Measurements from ENCODE around the gene TSTD1. TPM values are rescaled to one million over a fixed set of nuclear protein-coding genes. Genes with fewer than 3 reads are reported as not detected.
A peak's percentile ranks its signal among the peaks of the same experiment; 100 is the strongest.

Gene TSTD1
- total and polyA plus RNA-seq, 4 experiments from 2014 or later = 92.0 to 411 (median 179) TPM

DNA sequence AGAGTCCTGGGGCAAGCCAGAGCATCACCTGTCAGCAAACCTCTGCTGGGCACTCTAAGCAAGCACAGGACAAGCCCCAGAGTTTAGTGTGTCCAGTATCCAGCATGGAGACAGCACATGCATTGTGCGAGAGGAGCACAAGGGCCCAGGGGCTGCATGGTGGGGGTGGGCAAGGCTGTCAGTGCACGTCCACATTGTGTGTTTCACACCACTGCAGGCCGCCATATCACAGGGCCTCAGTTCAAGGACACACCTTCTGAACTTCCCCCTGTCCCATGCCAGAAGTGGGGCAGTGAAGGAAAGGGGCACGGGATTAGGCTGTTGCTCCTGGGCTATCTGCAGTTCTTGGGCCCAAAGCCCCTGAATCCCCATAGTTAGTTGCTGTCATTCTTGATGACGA, 782 bp upstream of the TSTD1 start:
- Mint-ChIP-seq H3K9me3 (peaks cover 0 to 3% (median 0%) of the 10 kb centered on the region in 8 donors), H3K27me3 (no peaks in the 10 kb centered on the region), H3K4me1 (peaks cover 30 to 63% (median 45%) of the 10 kb centered on the region in 4 donors), H3K36me3 (peaks cover 23 to 45% of the 10 kb centered on the region in 2 donors), H3K4me3 (peak overlapping the region in 7 of 8 donors; percentile 53 to 90 (median 79)), H3K27ac (peak overlapping the region; percentile 65 to 96 (median 90))
- Histone ChIP-seq H3K9me3 (ENCODE audit: control insufficient read depth in 1 of 2, low read length in 2 of 2) (no peaks in the 10 kb centered on the region), H3K4me1 (ENCODE audit: insufficient read depth, low read length) (peaks cover 54% of the 10 kb centered on the region), H3K27me3 (ENCODE audit: insufficient read depth, low read length) (no peaks in the 10 kb centered on the region), H3K36me3 (ENCODE audit: insufficient read depth, low read length) (peaks cover 40% of the 10 kb centered on the region), H3K27ac (ENCODE audit: low read depth, low read length) (peak overlapping the region; percentile 83), H3K4me3 (ENCODE audit: low read length in 2 of 2) (no peak overlapping the region)
- ChIA-PET CTCF (ENCODE audit: partially characterized antibody) (interaction anchor here (0.9 to 10.7 kb wide), 9 partner anchors 20 to 101 kb away, joined by 3 to 171 read pairs (median 5); partner anchors contain the start of genes ARHGAP30, F11R and KLHDC9), POLR2A (ENCODE audit: partially characterized antibody) (interaction anchor here (0.6 to 21.2 kb wide), 11 partner anchors 8 to 330 kb away, joined by 3 to 602 read pairs (median 13); partner anchors contain the start of genes ARHGAP30, DEDD, F11R and KLHDC9)
- no peak for DNase-seq
- intact Hi-C loops (cut with micrococcal nuclease) = loop anchor here (5.0 kb wide), 1 partner anchor 42 kb away; no protein-coding TSS in a partner anchor

DNA sequence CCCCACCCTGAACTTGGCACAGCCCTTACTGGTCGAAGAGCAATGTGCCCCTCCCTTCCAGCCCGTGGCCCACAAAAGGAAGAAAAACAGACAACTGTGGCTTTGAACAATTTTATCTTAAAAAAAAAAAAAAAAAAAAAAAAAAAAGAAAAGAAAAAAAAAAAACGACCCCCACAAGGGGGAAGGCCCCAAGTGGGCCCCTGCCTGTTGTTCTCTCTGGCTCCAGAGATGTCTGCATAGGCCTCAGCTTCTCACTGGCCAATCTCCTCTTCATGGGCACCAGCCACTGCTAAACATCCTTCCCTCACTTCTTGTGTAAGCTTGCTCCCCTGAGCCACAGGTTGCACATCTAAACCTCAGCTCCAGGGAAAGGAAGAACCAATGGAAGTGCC, 386 bp upstream of the TSTD1 start:
- intact Hi-C loops (cut with micrococcal nuclease) = loop anchor here (5.0 kb wide), 1 partner anchor 42 kb away; no protein-coding TSS in a partner anchor
- H3K4me1 Mint-ChIP-seq = peaks cover 26 to 59% (median 41%) of the 10 kb centered on the region in 4 donors
- H3K9me3 ChIP-seq (ENCODE audit: control insufficient read depth in 1 of 2, low read length in 2 of 2) = no peaks in the 10 kb centered on the region

DNA sequence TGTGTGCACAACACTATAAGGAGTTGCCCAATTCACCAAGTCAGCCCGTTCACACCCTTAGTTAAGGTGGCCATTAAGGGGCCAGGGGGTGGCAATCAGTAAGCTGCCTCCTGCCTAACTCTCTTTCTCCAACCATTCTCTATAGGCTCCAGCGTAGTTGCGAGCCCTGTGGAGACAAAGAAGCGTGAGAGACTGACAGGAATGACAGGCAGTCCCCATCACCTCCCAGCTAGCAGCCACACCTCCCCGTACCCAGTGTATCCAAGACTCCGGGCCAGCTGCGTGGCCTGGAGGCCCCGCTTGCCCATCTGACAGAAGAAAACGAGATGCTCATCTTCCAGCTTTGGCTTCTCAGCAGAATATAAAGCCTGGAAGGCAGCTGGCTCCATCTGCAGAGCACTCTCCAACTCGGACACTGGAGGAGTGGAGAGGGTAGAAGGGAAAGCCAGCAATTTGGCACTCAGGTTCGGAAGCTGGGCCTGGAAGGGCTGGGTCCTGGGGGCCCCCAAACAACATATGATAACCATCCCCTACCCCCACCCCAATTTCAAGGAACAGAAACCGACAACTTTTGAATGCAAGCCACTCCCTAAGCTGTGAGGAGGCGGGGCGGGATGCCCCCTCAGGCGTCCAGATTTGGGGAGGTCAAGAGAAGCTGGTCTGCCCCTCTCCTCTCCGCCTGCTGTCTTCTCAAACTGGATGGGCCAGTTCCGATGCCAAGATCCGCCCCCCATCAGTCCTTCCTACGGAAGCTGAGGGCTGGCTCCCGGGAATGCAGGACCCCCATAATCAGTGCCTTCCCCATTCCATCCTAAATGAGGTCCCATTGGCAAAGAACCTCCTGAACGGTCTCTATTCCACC, 872 bp downstream of the TSTD1 start:
- Mint-ChIP-seq H3K9me3 (peaks cover 0 to 3% (median 0%) of the 10 kb centered on the region in 8 donors), H3K36me3 (peaks cover 22 to 39% of the 10 kb centered on the region in 2 donors), H3K27me3 (no peaks in the 10 kb centered on the region), H3K27ac (peak overlapping the region; percentile 89 to 99 (median 97)), H3K4me3 (peak overlapping the region; percentile 87 to 95 (median 91)), H3K4me1 (peaks cover 26 to 53% (median 35%) of the 10 kb centered on the region in 4 donors)
- DNase-seq = no peak
- Histone ChIP-seq H3K27me3 (ENCODE audit: insufficient read depth, low read length) (no peaks in the 10 kb centered on the region), H3K27ac (ENCODE audit: low read depth, low read length) (peak overlapping the region; percentile 83), H3K4me1 (ENCODE audit: insufficient read depth, low read length) (peaks cover 41% of the 10 kb centered on the region), H3K9me3 (ENCODE audit: control insufficient read depth in 1 of 2, low read length in 2 of 2) (no peaks in the 10 kb centered on the region), H3K36me3 (ENCODE audit: insufficient read depth, low read length) (peaks cover 35% of the 10 kb centered on the region), H3K4me3 (ENCODE audit: low read length in 2 of 2) (peak overlapping the region; percentile 65 to 96)
- intact Hi-C loops (cut with micrococcal nuclease) = loop anchor here (1.0 to 5.0 kb wide), 2 partner anchors 17 to 41 kb away; partner anchors contain the start of gene F11R
- ChIA-PET POLR2A (ENCODE audit: partially characterized antibody) (interaction anchor here (1.0 to 21.2 kb wide), 14 partner anchors 10 to 409 kb away, joined by 3 to 602 read pairs (median 6); partner anchors contain the start of genes ARHGAP30, DEDD, F11R and KLHDC9), CTCF (ENCODE audit: partially characterized antibody) (interaction anchor here (1.0 to 10.7 kb wide), 9 partner anchors 18 to 253 kb away, joined by 3 to 171 read pairs (median 3); partner anchors contain the start of genes ARHGAP30, F11R, KLHDC9 and NIT1)

More for the DNA sequence above, 386 bp upstream of the TSTD1 start:
- no peak for DNase-seq
- Mint-ChIP-seq H3K4me3 (peak overlapping the region; percentile 87 to 95 (median 91)), H3K9me3 (peaks cover 0 to 3% (median 0%) of the 10 kb centered on the region in 8 donors), H3K36me3 (peaks cover 23 to 41% of the 10 kb centered on the region in 2 donors), H3K27me3 (no peaks in the 10 kb centered on the region), H3K27ac (peak overlapping the region; percentile 89 to 99 (median 97))
- CTCF ChIA-PET (ENCODE audit: partially characterized antibody) = interaction anchor here (0.7 to 10.7 kb wide), 9 partner anchors 20 to 102 kb away, joined by 3 to 171 read pairs (median 3); partner anchors contain the start of genes ARHGAP30, F11R, KLHDC9 and NIT1
- Histone ChIP-seq H3K27ac (ENCODE audit: low read depth, low read length) (peak overlapping the region; percentile 83), H3K4me1 (ENCODE audit: insufficient read depth, low read length) (peaks cover 50% of the 10 kb centered on the region), H3K27me3 (ENCODE audit: insufficient read depth, low read length) (no peaks in the 10 kb centered on the region), H3K36me3 (ENCODE audit: insufficient read depth, low read length) (peaks cover 40% of the 10 kb centered on the region), H3K4me3 (ENCODE audit: low read length in 2 of 2) (peak overlapping the region; percentile 65 to 96)
- POLR2A ChIA-PET (ENCODE audit: partially characterized antibody) = interaction anchor here (0.6 to 21.2 kb wide), 15 partner anchors 9 to 411 kb away, joined by 3 to 602 read pairs (median 5); partner anchors contain the start of genes ARHGAP30, DEDD, F11R and KLHDC9

GRCh38 chr1:161033751-161034150, 5.0 kb downstream of the TSTD1 start:
- Histone ChIP-seq H3K9me3 (ENCODE audit: control insufficient read depth in 1 of 2, low read length in 2 of 2) (no peaks in the 10 kb centered on the region), H3K36me3 (ENCODE audit: insufficient read depth, low read length) (no peaks in the 10 kb centered on the region), H3K27me3 (ENCODE audit: insufficient read depth, low read length) (no peaks in the 10 kb centered on the region), H3K4me1 (ENCODE audit: insufficient read depth, low read length) (peaks cover 13% of the 10 kb centered on the region), H3K27ac (ENCODE audit: low read depth, low read length) (no peak overlapping the region), H3K4me3 (ENCODE audit: low read length in 2 of 2) (no peak overlapping the region)
- DNase-seq = no peak
- ChIA-PET CTCF (ENCODE audit: partially characterized antibody) (interaction anchor here (1.2 kb wide), 1 partner anchor 36 kb away, joined by 4 read pairs; no protein-coding TSS in a partner anchor), POLR2A (ENCODE audit: partially characterized antibody) (interaction anchor here (1.0 to 4.6 kb wide), 2 partner anchors 12 to 20 kb away, joined by 3 to 18 read pairs; partner anchors contain the start of gene USF1)
- Mint-ChIP-seq H3K27me3 (no peaks in the 10 kb centered on the region), H3K9me3 (peaks cover 0 to under 1% (median 0%) of the 10 kb centered on the region in 8 donors), H3K27ac (no peak overlapping the region), H3K4me3 (no peak overlapping the region), H3K4me1 (peaks cover 10 to 30% (median 16%) of the 10 kb centered on the region in 4 donors), H3K36me3 (peaks cover under 1 to 2% of the 10 kb centered on the region in 2 donors)
- intact Hi-C loops (cut with micrococcal nuclease) = no loop called here

- Mint-ChIP-seq H3K9me3 (no peaks in the 10 kb centered on the region), H3K27ac (no peak overlapping the region), H3K27me3 (no peaks in the 10 kb centered on the region), H3K36me3 (no peaks in the 10 kb centered on the region), H3K4me3 (no peak overlapping the region), H3K4me1 (peaks cover 5 to 17% (median 9%) of the 10 kb centered on the region in 4 donors)
- Histone ChIP-seq H3K4me3 (ENCODE audit: low read length in 2 of 2) (no peak overlapping the region), H3K9me3 (ENCODE audit: control insufficient read depth in 1 of 2, low read length in 2 of 2) (no peaks in the 10 kb centered on the region), H3K27ac (ENCODE audit: low read depth, low read length) (no peak overlapping the region), H3K27me3 (ENCODE audit: insufficient read depth, low read length) (no peaks in the 10 kb centered on the region), H3K36me3 (ENCODE audit: insufficient read depth, low read length) (no peaks in the 10 kb centered on the region), H3K4me1 (ENCODE audit: insufficient read depth, low read length) (peaks cover 4% of the 10 kb centered on the region)
- intact Hi-C loops (cut with micrococcal nuclease) = no loop called here
- ChIA-PET CTCF (ENCODE audit: partially characterized antibody) (interaction anchor here (0.8 to 1.2 kb wide), 2 partner anchors 35 to 37 kb away, joined by 3 to 4 read pairs; no protein-coding TSS in a partner anchor), POLR2A (ENCODE audit: partially characterized antibody) (interaction anchor here (0.6 to 4.6 kb wide), 3 partner anchors 12 to 38 kb away, joined by 3 to 18 read pairs (median 5); partner anchors contain the start of genes ARHGAP30, F11R and USF1)
- DNase-seq = no peak
These were observed 6.4 kb downstream of the TSTD1 start for GRCh38 chr1:161032409-161032808.

GRCh38 chr1:161031874-161032273, 6.9 kb downstream of the TSTD1 start:
- ChIA-PET POLR2A (ENCODE audit: partially characterized antibody) (interaction anchor here (0.6 to 4.6 kb wide), 3 partner anchors 11 to 38 kb away, joined by 3 to 18 read pairs (median 5); partner anchors contain the start of genes ARHGAP30, F11R and USF1), CTCF (ENCODE audit: partially characterized antibody) (interaction anchor here (0.8 kb wide), 1 partner anchor 37 kb away, joined by 3 read pairs; no protein-coding TSS in a partner anchor)
- H3K27ac Mint-ChIP-seq = peak overlapping the region in 1 of 7 donors; percentile 68
- H3K27me3 Mint-ChIP-seq = no peaks in the 10 kb centered on the region
- peaks cover 4 to 13% (median 7%) of the 10 kb centered on the region in 4 donors for H3K4me1 Mint-ChIP-seq
- no peak overlapping the region for H3K4me3 Mint-ChIP-seq
- H3K36me3 ChIP-seq (ENCODE audit: insufficient read depth, low read length) = no peaks in the 10 kb centered on the region
- H3K9me3 Mint-ChIP-seq = peaks cover 0 to 5% (median 0%) of the 10 kb centered on the region in 8 donors
- no peak overlapping the region for H3K27ac ChIP-seq (ENCODE audit: low read depth, low read length)
- no peak for DNase-seq
- intact Hi-C loops (cut with micrococcal nuclease) = no loop called here
- no peak overlapping the region for H3K4me3 ChIP-seq (ENCODE audit: low read length in 2 of 2)
- no peaks in the 10 kb centered on the region for H3K4me1 ChIP-seq (ENCODE audit: insufficient read depth, low read length)
- H3K36me3 Mint-ChIP-seq = peaks cover 0 to 4% of the 10 kb centered on the region in 2 donors
- H3K27me3 ChIP-seq (ENCODE audit: insufficient read depth, low read length) = no peaks in the 10 kb centered on the region
- H3K9me3 ChIP-seq (ENCODE audit: control insufficient read depth in 1 of 2, low read length in 2 of 2) = no peaks in the 10 kb centered on the region

Measured in CD4-positive, alpha-beta memory T cell (primary cell).